Tongue (tissue), 3 donors: ENCODE data around the gene YPEL5. TPM values are rescaled to one million over a fixed set of nuclear protein-coding genes. Genes with fewer than 3 reads are reported as not detected.

Experiments
- DNase-seq: peaks from one replicate; pipeline ENCODE4 v3.0.0-alpha.2; 2015
- small RNA-seq: library from RNA; depleted of rRNA; stranded (forward); fragments of <200 nt; gene quantifications from one replicate; pipeline ENCODE3, GENCODE V24; 2014; ENCODE audit warnings: low replicate concordance
- total RNA-seq: library from RNA; depleted of rRNA; stranded (reverse); fragments of >200 nt; gene quantifications from one replicate; pipeline ENCODE4 v1.2.3, GENCODE V29; 2014

YPEL5 gene
- total RNA-seq, 1 donor from 2014 or later, result 52.4 TPM

- DNase-seq, result no peak
Measured at GRCh38 chr2:30206461-30207430, 59.9 kb downstream of the YPEL5 start.

- DNase-seq, result peak; percentile 86
Measured at GRCh38 chr2:30208453-30208852, 61.6 kb downstream of the YPEL5 start.

- no peak for DNase-seq
Measured at GRCh38 chr2:30209227-30209626, 62.4 kb downstream of the YPEL5 start.

Small RNA genes within 50 kb of the gene (small RNA-seq; reads per million reads assigned to genes)
- not detected for gene SNORA10B

Other genes starting within 250 kb of the YPEL5 start
- 0.41 TPM for gene ALK, start 225.4 kb upstream of the YPEL5 start, total RNA-seq
- gene LBH, start 84.5 kb downstream of the YPEL5 start, total RNA-seq, result 56.4 TPM